ENCODE data around the gene RCC1.
"Not testable (repeated sequence)": the region's sequence is repeated elsewhere in the genome, so short reads cannot be mapped to it uniquely, and the experiment has no call there.

RCC1 gene

DNA sequence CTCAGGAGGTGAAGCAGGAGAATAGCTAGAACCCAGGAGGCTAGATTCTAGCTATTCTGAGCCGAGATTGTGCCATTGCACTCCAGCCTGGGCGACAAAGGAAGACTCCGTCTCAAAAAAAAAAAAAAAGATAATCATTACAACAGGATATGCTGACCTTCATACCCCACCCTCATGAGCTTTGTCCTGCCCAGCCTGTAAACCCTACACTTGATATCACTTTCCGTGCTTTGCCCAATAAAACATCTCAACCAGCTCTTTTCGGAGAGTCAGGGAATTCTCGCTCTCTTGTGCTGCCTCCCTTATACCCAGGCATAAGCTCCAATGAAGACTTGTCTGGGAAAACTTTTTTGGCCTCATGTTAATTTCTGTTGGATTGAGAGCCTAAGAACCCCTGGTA lies 45.5 kb downstream of the RCC1 start:
- DNase-seq: no peak

DNA sequence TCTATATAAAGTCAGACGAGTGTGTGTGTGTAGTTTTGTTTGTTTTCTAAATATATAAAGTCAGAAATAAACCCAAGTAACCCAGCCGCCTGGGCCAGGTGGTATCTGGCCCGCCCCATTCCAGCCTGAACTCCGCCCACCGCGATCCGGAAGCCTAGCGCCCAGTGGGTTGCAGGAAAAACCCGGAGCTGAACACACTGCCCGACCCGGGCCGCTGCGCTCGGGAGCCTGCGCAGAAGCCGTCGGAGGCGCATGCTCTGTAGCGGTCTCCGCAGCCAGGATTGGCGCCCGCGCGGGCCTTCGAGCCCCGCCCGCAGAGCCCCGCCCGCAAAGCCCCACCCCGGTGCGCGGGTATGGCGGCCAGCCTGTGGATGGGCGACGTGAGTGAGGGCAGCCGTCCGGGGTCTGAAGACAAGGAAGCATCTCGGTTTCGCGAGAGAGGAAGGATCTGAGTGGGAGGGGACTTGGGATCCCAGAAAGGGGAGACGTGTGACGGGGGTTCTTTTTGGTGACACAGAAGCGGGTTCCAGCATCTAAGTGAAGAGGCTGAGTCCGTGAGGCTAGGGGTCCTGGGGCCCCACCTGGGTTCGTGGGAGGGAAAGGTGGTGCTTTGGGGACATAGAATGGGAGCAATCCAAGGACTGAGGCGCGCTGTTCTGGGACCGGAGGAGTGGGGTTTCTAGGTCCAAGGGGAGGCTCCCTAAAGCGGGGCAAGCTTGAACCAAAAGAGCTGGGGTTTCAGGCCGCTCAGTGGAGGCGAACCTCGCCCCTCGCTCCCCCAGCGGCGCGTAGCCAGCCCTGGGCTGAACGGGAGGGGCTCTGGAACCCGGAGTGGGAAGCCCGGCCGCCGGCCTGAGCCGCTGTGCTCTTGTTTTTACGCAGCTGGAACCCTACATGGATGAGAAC lies 47.2 kb downstream of the RCC1 start, which contains the start of gene TRNAU1AP:
Gene TRNAU1AP, plus strand, starts transcription at position 328 of the 906 bp plus-strand sequence. Its CDS starts 26 bp downstream, at position 354.
- DNase-seq: peak; percentile 94 to 96

DNA sequence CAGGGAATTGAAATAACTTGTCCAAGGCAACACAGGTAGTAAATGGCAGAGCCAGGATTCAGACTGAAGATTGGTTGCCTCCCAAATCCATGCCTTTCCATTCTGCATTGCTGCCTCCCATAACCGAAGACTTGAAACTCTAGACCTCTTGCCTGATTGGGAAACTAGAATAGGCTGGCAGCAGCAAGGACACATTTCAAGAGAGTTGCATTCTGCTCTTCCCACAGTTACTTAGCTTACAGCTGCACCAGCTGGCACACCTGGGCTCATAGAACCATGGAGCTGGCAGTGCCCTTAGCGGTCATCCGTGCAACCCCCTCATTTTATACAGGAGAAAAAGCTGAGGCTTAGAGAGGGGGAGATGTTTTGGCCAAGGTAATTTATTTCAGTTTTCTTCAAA lies 55.0 kb downstream of the RCC1 start:
- DNase-seq: no peak

DNA sequence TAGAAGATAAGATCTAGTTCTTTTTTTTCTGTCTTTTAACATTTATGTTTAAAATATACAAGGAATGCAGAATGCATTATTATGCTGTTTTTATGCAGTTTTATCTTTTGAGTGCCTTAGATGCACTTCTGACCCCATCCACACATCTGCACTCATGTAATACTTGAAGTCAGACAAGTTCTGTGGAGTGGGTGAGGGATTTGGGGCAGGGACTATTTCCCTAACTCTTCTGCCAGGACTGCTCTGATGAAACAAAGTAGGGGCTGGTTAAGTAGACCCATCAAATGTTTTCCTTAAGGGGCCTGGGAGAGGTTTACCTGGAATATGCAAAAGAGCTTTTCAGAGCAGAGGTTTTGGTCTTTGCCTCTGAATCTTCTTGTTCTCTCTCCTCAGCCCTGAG lies 58.5 kb downstream of the RCC1 start:
- DNase-seq: no peak

DNA sequence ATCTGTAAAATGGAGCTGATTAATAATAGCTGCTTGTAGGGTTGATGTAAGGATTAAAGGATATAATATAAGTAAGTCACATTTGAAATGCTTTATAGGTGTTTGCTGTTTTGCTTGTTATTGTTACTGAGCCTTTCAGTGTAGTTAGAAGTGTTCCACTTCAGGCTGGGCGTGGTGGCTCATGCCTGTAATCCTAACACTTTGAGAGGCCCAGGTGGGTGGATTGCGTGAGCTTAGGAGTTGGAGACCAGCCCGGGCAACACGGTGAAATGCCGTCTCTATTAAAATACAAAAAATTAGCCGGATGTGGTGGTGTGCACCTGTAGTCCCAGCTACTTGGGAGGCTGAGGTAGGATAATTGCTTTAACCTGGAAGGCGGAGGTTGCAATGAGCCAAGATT lies 59.2 kb downstream of the RCC1 start:
- no peak for DNase-seq

GRCh38 chr1:28565726-28566125 lies 59.9 kb downstream of the RCC1 start:
- no peak for DNase-seq

GRCh38 chr1:28566931-28567330 lies 61.1 kb downstream of the RCC1 start:
- DNase-seq: no peak

GRCh38 chr1:28571911-28572310 lies 66.1 kb downstream of the RCC1 start:
- DNase-seq: no peak

GRCh38 chr1:28572891-28573290 lies 67.0 kb downstream of the RCC1 start:
- not testable (repeated sequence) for DNase-seq

DNA sequence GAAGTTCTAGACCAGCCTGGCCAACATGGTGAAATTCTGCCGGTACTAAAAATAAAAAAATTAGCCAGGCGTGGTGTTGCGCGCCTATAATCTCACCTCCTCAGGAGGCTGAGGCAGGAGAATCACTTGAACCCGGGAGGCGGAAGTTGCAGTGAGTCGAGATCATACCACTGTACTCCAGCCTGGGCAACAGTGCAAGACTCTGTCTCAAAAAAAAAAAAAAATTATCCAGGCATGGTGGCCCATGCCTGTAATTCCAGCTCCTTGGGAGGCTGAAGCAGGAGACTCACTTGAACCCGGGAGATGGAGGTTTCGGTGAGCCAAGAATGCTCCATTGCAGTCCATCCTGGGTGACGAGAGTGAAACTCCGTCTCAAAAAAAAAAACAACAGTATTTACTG lies 67.7 kb downstream of the RCC1 start:
- no peak for DNase-seq

DNA sequence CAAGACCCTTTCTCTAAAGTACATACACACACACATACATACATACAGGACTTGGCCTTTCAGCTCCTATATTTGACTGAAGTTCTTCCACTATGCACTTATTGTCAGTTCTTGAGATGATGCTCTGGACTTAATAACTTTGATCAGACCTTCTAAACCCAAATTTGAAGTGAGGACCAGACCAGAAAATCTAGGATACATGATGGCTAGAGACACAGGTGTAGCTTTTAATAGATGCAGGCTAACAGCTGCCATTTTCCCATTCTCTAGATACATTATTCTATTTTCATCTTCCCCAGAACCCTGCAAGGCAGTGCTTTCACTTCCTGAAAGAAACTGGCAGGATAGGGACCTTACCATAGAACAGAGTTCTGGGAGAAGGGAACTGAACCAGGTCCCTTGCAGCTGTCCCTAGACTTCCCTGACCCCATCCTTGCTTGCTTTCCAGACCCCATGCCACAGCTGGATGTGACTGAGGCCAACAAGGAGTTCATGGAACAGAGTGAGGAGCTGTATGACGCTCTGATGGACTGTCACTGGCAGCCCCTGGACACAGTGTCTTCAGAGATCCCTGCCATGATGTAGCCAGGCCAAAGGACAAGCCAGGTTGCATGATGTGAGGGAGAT lies 71.3 kb downstream of the RCC1 start:
- DNase-seq: no peak

DNA sequence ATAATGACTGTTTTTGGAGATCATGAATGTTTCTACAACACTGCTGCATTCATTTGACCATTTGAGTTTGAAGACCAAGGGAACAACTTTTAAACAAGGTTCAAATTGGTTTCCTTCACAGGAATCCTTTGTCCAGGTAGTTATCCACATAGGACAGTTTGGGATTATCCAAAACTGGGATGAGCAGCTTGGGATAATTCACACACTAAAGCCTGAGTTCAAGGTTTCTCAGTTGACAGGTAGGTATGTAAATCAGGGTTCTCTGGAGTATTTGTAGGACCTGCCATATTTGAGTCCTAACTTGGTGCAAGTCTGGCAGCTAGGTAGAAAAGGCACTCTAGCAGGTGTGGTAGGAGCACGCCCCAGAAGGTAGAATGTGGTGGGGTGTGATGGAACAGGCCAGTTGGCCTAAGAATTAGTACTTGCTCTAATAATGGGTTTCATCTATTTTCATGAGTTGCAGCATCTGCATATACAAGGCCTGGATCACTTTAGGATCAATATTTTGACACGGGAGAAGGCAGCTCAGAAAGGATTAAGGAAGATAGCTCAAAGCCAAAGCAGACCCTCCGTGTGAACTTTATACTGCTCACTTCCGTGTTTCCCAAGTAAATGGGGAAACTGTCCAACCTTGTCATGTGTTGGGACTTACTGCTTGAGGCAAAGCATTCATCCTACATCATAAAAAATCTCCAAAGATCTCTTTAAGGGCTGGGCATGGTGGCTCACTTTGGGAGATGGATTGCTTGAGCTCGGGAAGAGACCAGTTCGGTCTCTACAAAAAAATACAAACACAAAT lies 72.1 kb downstream of the RCC1 start:
- no peak for DNase-seq

- no peak for DNase-seq
These were observed 72.9 kb downstream of the RCC1 start for GRCh38 chr1:28578696-28579218.

- DNase-seq: no peak
These were observed 73.6 kb downstream of the RCC1 start for GRCh38 chr1:28579401-28579800.

- DNase-seq: peak; percentile 30 to 54
These were observed 75.1 kb downstream of the RCC1 start for GRCh38 chr1:28580722-28581530.

DNA sequence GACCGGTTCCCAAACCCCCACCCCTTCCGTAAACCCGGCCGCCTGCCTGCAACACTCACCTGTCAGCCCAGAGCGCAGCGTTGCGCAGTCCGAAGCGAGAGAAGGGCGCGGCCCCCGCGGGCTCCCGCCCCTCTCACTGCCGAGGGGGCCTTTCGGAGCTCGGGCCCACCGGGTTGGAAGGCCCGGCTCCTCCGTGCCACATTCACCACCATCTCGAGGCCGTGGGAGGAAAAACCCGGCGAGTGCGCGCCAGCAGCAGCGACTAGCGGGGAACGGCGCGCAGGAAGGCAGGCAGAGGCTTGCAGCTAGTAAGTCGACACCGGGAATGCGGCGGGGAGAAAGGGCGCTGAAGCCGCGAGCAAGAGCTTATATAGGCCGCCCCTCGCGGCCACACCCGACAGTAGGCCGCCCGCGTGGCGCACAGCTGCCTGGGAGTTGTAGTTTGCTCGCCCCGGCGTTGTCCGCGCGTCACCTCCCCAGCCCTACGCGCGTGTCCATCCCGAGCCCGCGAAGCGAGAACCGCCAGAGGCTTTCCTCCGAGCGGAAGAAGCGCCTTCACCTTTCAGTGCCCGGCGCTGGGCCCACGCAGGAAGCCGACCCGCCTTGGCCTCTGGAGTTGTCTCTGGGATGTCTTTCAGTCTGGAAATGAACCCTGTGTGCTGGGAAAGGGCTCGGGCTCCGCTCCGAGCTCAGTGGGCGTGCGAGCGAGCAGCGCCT lies 75.8 kb downstream of the RCC1 start:
- DNase-seq: peak; percentile 95 to 97

DNA sequence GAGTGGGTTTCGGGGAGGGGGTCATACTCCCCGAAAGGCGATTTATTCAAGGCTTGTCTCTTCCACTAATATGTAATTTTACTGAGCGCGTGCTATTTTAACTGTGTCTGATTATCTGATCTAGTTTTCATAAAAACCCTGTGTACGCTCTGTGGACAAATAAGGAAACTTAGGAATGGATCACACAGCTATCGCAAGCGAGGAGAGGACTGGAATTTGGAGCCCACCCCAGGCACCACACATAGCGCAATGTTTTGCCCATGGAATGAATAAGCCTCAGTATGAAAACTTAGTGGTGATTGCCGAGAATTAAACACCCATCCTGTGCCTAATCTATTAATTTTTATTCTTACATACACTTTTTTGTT lies 76.4 kb downstream of the RCC1 start:
- DNase-seq: no peak

DNA sequence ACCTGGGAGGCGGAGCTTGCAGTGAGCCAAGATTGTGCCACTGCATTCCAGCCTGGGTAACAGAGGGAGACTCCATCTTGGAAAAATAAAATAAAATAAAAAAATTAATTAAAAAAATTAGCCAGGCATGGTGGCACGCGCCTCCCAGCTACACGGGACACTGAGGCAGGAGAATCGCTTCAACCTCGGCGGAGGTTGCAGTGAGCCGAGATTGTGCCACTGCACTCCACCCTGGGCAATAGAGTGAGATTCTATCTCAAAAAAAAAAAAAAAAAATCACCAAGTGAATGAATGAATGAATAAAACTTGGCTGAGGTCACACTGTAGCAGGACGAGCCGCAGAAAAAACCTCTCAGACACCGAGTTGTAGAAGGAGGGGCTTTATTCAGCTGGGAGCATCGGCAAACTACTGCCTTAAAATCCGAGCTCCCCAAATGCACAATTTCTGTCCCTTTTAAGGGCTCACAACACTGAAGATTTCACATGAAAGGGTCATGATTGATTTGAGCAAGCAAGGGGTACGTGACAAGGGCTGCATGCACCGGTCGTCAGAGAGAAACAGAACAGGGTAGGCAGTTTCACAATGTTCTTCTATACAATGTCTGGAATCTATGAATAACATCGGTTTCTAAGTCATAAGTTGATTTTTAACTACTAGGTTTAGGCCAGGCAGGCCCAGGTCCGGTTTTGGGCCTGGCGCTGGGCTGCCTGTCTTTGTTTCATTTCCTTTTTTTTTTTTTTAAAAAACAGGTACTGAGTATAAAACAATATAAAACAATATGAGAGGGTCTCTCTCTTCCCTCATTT lies 80.9 kb downstream of the RCC1 start:
- DNase-seq: not testable (repeated sequence)
